Measurements from ENCODE around the gene PSMG4.
A peak's percentile ranks its signal among the peaks of the same experiment; 100 is the strongest.

The PSMG4 gene

DNA sequence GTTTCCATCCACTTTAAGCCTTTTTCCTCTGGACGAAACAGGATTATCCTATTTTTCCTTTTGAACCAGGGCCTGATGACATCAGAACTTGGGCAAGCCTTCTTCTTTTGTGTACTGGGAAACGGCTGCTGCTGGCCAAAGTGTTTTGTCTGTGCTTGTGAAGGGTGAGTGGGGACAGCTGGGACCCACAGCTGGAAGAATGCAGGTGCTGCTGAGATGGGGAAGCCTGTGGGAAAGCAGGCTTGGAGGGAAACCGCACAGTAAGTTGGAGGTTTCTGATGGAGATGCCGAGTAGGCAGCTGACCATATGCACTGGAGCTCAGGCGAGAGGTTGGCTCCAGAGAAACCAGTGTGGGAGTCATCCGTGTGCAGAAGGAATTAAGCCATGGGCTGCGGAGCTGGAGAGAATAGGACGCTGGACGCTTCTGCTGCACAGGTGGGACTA lies 8.5 kb upstream of the PSMG4 start:
- DNase-seq: peak in 4 of 58 donors; percentile 18 to 46 (median 44)

DNA sequence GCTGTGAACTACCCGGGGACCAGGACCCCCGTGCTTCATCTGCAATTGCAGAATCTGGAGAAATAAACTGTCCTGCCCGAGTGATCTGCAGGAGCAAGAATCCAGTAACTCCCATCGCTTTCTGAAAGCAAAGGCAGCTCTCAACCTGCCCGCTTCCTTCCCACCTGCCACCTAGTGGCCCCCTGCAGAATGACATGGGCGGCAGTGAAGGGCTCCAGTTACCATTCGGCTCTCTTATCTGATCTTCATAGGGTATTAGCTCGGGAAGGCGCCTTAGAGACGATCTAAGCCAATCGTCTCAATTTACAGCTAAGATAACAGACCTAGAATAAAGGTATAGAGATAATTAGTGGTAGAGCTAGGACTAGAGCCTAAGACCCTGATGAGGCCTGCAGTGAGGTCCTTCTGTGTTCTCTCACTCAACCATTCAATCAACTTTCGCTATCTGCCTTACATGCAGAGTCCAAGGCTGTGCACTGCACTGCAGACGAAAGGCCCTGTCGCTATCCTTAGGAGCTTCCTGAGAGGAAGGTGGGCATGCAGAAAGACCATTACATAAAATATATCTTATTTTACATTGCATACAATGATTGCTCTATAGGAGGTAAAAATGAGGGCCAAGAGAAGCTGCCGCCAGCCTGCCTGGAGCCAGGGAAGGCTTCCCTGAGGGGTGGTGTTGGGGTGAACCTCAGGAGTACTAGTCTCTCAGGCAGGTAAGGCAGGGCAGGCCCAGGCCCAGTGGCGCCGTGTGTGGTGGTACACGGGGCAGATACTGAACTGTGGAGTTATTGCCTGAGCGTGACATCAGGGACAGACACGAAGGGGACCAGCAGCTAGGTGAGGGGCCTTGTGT lies 7.1 kb upstream of the PSMG4 start:
- DNase-seq: peak; percentile 7 to 87 (median 70)

DNA sequence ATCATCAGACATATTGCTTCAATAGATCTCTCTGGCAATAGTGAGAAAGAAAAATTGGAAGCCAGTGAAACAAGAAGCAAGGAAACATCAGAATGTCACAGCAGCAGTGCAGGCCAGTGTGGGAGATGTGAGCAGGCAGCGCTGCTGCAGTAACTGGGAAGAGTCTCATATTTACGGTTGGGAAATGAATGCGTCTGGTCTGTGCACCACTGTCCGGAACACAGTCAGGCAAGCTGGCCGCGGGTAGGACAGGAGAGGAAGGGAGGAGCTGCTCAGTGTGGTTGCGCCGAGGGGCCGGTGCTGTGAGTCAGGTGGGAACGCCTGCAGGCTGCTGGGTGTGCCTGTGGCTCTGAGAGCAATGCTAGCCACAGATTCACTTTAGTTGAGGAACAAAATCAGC lies 6.4 kb upstream of the PSMG4 start:
- DNase-seq: no peak

DNA sequence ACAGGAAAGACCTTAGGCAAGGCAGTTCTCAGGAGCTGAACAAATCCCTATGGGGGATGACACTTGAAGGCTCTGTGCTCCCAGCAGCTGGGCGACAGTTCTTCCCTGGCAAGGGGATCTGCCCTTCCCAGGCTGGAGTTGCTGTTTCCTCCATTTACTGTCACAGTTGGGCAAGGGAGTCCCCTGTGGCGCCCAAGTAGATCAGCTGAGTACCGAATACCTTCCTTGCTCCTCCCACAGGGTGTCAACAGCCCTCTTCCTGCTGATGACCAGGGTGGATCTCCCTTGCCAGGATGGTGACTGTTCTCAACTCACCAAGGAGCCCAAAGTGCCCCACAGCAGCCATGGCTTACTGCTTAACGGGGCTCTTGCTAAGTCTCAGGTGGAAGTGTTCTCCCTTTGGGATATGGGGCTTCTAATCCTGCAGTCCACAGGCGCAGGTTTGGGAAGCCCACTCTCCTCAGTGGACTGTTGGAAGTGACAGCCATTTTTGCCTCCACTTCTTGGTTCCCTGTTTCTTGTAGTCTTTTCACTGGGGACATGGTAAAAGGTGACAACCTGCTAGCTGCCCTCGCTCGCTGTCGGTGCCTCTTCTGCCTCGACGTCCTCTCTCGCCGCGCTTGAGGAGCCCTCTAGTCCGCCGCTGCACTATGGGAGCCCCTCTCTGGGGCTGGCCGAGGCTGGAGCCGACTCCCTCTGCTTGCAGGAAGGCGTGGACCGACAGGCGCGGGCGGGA lies 5.7 kb upstream of the PSMG4 start:
- no peak for DNase-seq

DNA sequence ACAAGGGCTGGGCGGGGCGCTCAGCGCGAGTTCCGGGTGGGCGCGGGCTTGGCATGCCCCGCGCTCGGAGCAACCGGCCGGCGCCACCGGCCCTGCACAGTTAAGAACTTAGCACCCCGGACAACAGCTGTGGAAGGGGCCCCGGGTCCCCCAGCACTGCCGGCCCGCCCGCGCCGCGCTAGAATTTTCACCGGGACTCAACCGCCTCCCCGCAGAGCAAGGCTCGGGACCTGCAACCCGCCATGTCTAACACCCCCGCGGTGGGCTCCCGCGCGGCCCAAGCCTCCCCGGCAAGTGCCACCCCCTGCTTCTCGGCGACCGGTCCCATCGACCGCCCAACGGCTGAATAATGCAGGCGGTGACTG lies 5.2 kb upstream of the PSMG4 start:
- DNase-seq: no peak

DNA sequence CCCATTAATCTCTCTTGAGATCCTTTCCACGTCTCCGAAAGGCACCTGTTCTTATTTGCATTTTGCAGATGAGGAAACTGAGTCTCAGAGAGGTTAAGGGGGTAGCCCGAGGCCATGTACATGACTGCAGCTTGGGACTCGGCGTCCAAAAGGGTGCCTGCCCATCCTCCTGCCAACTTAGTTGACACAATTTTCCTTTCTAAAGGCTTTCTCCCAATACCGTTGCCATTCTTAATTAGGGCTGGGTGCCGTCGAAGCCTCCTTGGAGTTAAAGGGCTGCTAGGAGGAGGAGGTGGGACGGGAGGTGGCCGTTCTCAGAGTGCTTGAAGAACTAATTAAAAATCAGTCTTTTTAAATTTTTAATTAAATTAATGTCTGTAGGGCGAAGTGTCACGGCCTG lies 546 bp upstream of the PSMG4 start:
- DNase-seq: no peak

DNA sequence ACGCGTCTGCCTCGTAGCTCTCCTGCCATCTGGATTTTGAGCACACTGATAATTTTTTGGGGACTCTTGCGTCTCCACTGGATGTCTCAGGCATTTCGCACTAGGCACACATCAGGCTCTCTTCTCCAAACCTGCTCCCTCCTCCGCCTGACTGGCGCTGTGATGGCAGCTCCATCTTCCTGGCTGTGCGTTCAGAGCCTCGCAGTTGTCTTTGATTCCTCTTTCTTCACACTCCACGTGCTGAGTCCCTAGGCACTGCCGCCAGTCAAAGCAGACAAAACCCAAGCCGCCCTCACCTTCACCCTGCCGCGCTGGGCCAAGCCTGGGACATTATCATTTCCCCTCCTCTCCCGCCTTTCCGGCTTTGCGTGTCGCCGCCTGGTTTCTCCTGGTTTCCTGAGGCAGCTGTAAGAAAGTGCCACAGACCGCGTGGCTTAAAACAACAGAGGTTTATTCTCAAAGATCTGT lies 778 bp downstream of the PSMG4 start:
- peak in 24 of 58 donors; percentile 30 to 74 (median 44) for DNase-seq

DNA sequence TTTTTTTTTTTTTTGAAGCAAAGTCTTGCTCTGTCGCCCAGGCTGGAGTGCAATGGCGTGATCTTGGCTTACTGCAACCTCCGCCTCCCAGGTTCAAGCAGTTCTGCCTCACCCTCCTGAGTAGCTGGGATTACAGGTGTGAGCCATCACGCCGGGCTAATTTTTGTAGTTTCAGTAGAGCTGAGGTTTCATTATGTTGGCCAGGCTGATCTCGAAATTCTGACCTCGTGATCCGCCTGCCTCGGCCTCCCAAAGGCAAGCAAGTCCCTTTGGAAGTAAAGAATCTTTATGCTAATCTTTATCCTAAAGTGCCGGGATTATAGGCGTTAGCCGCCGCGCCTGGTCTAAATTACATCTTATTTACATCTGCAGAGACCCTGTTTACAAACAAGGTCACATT lies 1.5 kb downstream of the PSMG4 start:
- DNase-seq: no peak

DNA sequence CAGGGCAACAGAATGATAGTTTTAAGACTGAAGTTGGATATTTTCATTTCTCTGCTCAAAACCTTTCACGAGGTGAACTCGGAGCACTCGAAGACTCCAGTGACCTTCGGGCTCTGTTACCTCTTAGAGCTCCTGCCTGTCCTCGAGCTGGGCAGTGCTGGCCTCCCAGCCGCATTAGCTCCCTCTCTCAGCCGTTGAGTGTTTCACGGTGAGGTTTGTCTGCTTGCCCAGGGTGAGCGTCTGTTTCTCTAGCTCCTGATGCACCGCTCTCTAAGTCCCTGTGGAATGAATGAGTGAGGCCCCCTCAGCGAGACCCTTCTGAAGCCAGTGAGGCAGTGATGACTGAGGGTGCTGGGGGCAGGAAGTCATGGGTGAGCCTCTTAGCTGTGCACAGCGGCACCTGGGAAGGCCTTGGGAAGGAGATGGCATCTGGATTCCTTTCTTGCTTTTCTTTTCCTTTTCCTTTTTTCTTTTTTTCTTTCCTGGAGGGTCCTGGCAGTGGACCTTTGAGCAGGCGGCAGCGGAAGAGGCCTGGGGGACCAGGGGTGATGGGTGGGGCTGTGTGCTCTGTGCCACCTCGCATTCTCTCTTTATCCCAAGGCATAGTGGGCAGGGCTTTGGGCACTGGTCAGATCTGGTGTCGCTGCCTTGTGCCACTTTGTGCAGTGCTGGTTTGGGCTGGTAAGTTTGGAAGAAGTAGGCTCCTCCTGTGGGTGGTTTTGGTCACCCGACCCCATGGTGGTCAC lies 2.2 kb downstream of the PSMG4 start:
- DNase-seq: no peak

DNA sequence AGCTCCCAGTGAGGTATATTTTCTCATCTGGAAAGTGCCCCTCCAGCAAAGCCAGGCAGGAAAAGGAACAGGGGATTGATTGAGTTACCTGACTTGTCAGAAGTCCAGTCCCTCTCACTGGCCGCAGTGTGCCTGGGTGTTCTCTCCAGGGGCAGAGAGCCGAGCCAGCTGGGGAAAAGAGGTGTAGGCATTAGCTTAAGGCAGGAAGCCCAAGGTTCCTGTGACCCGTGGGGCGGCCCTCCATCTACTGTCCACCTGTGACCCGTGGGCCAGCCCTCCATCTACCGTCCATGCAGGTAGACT lies 2.7 kb downstream of the PSMG4 start:
- DNase-seq: no peak

DNA sequence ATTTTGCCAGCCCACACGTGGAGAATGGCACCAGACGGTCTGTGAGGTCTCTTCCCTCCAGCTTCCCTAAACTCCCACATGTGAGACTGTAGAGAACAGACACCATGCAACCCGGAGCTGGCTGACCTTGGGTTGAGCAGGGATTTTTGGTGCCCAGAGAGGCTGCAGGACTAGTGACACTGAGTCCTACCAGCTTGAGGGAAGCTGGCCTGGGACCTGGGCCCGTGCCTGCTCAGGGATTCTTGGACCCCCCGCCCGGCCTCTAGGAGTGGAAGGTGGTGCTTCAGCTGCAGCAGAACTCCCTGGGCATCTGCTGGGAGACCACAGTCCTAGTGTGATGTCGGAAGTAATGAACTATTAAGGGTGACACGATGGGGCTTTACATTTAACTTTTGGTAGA lies 3.2 kb downstream of the PSMG4 start:
- DNase-seq: no peak

DNA sequence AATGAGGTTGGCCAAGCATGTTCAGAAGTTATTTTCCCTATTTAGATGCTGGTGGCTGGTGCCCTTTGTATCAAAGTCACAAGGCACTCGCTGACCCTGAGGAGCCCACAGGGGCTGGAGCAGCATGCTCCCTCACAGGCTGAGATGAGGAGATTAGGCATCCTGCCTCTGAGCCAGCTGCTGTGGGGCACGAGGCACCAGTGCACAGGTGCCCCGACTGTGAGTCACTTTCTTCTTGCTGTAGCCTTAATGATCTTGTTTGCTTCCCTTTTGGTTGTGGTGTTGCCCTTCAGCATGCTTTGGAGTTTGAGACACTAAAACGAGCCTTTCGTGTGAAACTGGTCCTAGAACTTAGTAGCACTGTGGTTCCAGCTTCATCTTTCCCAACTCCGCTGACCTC lies 4.3 kb downstream of the PSMG4 start:
- DNase-seq: no peak

DNA sequence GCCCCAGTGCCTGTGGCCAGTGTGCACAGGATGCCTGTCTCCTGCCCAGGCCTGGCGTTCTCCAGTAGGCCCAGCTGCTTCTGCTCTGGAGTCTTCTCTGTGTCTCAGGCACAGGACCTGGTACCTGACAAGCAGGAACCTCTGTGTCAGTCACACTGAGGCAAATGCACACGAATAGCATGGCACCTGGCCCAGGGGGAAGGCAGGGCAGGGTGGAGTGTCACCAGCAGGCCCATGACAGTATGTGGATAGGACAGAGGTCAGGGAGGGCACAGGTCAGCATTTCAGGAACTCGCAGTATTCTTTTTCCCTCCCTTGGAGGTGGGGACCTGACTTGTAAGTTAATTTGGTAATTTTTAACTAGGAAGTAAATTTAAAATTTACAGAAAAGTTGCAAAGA lies 5.6 kb downstream of the PSMG4 start:
- DNase-seq: no peak

DNA sequence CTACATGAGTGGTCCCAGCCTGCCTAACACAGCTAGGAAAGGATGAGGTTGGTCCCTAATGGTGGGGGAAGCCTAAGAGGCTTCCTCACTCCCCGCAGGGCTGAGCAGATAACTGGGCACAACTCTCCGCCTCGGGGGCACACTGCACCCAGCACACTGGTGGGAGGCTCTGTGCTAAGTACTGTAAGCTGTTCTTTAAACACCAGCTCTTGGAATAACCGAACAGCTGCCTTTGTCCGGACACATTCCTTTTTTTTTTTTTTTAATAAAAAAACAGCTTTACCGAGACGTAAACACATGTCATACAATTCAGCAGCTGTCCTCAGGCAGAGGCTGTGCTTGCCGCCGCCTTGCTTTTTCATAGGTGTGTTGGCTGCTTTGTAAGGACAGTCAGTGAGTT lies 6.9 kb downstream of the PSMG4 start:
- DNase-seq: no peak

DNA sequence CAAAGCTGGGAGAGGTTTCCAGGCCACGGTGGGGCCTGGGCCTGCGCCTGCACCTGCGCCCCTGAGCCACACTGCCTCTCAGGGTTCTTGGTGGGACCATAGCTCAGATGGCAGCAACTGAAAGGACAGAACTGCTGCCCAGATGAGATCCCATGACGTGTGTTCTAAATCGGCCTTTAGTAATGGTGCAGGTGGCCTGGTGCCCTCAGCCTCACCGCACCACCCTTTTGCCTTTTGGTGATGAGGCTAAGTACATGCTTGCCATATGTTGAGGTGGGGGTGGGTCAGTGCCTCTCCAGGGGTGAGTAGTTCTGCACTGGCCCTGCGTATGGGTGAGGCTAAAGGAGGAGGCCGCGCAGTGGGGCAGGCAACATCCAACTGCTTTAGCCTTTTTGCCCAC lies 7.4 kb downstream of the PSMG4 start:
- DNase-seq: no peak

DNA sequence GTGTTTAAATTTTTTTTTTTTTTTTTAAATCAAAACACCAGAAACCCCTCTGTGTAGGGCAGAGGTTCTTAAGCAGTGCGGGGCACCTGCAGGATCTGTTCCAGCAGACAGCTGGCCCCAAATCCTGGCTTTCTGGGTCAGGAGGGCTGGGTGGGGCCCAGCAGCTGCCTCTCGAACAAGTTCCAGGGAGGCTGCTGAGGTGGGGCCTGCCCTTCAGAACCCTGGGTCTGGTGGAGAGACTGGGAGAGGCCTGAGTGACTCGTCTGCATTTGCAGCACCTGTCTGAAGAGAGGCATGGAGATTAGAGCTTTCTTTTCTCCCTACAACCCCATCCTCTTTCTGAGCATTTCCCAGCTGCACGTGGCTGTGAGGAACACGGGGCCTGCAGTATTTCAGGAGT lies 8.4 kb downstream of the PSMG4 start:
- DNase-seq: no peak

DNA sequence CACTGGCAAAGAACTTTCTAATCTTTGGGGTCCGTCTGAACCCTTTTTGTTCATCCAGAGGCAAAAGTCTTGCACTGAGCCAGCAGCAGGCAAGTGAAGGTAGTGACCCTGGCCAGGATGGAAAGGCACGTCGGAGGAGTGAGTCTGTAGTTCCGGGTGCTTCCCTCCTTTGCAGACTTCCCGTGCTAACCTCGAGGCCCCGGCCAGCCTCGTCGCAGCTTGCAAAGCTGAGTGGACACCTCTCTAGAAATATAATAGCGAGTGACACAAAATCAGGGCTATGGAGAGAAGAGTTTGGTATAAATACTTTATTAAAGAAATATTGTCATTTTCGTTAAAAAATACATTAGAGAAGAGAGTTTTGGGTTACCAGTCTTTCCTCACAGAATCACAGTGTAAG lies 9.9 kb downstream of the PSMG4 start:
- no peak for DNase-seq

DNA sequence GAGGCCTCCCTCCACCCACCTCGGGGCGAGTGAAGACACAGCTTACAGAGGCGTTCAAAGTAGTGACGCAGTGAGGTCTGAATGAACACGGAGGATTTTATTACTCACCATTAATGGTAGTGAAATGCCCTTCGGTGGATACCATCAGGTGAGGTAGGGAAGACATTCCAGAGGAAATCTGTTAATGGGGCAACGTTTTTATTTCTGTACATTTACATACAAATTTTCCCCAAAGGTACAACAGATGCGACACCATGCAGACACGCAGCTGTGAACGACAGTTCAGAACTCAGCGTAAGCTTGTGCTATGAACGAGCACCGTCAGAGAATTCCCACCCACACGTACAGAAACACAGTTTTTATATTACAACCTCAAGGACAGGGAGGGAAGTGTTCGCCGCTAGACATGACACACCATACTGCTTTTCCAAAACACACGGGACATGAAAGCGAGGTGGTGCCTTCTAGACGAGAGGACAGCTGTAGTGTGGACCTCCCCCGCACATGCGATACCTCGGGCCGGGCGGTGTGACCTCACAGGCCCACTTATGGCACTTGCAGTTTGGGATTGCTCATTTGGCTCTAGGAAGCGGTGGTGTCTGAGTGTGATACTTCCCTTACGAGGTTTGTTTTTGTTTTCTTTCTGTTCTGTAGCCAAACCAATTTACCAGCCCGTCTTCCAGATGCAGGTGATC lies 10.7 kb downstream of the PSMG4 start:
- peak in 9 of 58 donors; percentile 16 to 39 (median 28) for DNase-seq

DNA sequence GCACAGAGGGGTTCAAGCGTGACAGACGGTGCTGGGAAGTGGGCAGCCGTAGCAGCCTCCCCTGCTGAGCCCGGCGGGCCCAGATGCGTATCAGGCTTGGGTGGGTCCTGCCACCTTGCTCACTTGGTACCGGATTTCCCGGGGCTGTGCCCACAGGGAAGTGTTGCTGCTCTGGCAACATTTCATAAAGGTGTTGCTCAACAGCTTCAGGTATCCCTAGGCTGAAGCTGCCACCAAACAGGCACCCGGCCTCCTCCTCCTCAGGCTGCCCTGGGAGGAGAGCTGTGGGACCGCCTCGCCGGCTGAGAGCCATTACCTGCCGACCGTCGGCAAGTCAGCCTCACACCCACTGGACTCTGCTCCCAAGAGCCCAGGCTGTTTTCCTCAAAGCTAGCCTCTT lies 11.5 kb downstream of the PSMG4 start:
- DNase-seq: no peak

DNA sequence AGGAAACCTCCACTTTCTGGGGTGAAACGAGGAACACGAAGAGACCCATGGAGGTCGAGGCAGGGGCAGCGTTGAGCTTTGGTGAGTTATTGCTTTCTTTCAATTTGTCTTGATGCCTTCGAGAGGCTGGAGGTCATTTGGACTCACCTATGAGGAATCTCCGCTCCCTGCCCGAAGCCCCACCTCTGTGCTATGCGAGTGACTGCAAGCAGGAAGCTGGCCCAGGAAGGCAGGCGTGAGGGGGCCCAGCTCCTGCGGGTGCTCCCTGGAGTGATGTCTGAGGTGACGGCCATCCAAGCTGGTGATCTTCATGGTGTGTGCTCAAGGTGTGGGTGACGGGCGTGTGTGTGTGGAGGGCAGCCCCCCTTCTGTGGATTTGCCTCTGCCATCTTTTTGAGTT lies 13.0 kb downstream of the PSMG4 start:
- no peak for DNase-seq

DNA sequence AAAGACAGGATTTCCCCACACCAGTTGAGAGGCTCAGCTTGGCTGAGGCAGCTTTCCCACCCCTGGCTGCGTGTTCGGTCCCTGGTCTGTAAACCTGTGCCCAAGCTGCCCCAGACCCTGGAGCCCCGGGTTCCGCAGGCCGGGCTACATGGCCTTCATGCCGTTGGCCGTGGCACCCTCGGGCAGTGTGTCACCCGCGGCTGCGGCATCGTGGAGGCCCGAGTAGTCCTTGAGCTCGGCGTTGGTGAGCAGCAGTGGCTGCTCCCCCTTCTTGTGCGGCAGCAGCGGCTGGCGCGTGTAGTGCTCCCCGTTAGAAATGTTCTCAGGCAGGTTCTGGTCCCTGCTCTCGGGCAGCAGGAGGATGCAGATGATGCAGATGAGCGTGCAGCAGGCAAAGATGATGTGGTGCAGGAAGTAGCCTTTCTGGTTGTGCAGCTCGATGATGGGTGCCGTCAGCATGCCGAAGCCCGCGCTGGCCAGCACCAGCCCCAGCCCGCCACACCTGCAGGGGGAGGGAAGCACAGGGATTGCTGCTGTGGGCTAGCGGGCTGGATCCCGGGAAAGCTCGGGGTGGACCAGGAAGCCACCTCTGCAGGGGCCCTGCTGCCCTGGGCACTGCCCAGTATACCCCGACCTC lies 14.3 kb downstream of the PSMG4 start:
- DNase-seq: no peak
